H9 (cell line): ENCODE measurements around the gene NGDN. TPM values are rescaled to one million over a fixed set of nuclear protein-coding genes. Genes with fewer than 3 reads are reported as not detected.
A peak's percentile ranks its signal among the peaks of the same experiment; 100 is the strongest.

Experiments
- DNase-seq: peaks from one replicate; pipeline ENCODE4 v3.0.0-alpha.2; 2017
- H2AFZ ChIP-seq: one replicate; pipeline ENCODE4 v1.6.1; 2013; ENCODE audit warnings: mild to moderate bottlenecking, low read length, control low read depth, moderate library complexity
- H2AK5ac ChIP-seq: 2 replicates; pipeline ENCODE4 v1.6.1; 2013; ENCODE audit warnings: low read length, control low read depth, mixed read lengths; ENCODE audit not compliant: insufficient read length
- H2BK120ac ChIP-seq: one replicate; pipeline ENCODE4 v1.6.1; 2013; ENCODE audit warnings: low read depth, mild to moderate bottlenecking, low read length, control low read depth, inconsistent platforms; ENCODE audit not compliant: poor library complexity, severe bottlenecking
- H2BK12ac ChIP-seq: 2 replicates; pipeline ENCODE4 v1.6.1; 2013; ENCODE audit warnings: low read length, control low read depth, mixed read lengths, low read depth; ENCODE audit not compliant: insufficient read length
- H2BK15ac ChIP-seq: 2 replicates; pipeline ENCODE4 v1.6.1; 2013; ENCODE audit warnings: low read depth, low read length, control low read depth
- H2BK20ac ChIP-seq: one replicate; pipeline ENCODE4 v1.6.1; 2013; ENCODE audit warnings: low read depth, mild to moderate bottlenecking, low read length, control low read depth, inconsistent platforms; ENCODE audit not compliant: poor library complexity, severe bottlenecking
- H2BK5ac ChIP-seq: 2 replicates; pipeline ENCODE4 v1.6.1; 2013; ENCODE audit warnings: low read length, control low read depth, mixed read lengths; ENCODE audit not compliant: insufficient read length
- H3K14ac ChIP-seq: 2 replicates; pipeline ENCODE4 v1.6.1; 2013; ENCODE audit warnings: low read length, control low read depth; ENCODE audit not compliant: insufficient read depth
- H3K18ac ChIP-seq: 2 replicates; pipeline ENCODE4 v1.6.1; 2013; ENCODE audit warnings: low read depth, mild to moderate bottlenecking, mixed read lengths, low read length, control low read depth; ENCODE audit not compliant: insufficient read length
- H3K23ac ChIP-seq: 2 replicates; pipeline ENCODE4 v1.6.1; 2013; ENCODE audit warnings: low read length, control low read depth, mixed read lengths, low read depth; ENCODE audit not compliant: insufficient read length
- H3K23me2 ChIP-seq: 2 replicates; pipeline ENCODE4 v1.6.1; 2013; ENCODE audit warnings: low read depth, mild to moderate bottlenecking, mixed read lengths, low read length, control low read depth; ENCODE audit not compliant: insufficient read length, poor library complexity, severe bottlenecking
- H3K27ac ChIP-seq: 2 replicates; pipeline ENCODE4 v1.5.1; 2013; ENCODE audit warnings: low read length, control low read depth, mixed read lengths, low read depth; ENCODE audit not compliant: insufficient read length
- H3K27me3 ChIP-seq: 2 replicates; pipeline ENCODE4 v1.6.1; 2013; ENCODE audit warnings: low read length, control low read depth, inconsistent platforms; ENCODE audit not compliant: insufficient read depth
- H3K4ac ChIP-seq: 2 replicates; pipeline ENCODE4 v1.6.1; 2013; ENCODE audit warnings: low read depth, mild to moderate bottlenecking, control low read depth, inconsistent platforms, low read length, moderate library complexity
- H3K4me1 ChIP-seq: 2 replicates; pipeline ENCODE4 v1.6.1; 2013; ENCODE audit warnings: low read length, control low read depth, inconsistent platforms; ENCODE audit not compliant: insufficient read depth
- H3K4me2 ChIP-seq: 2 replicates; pipeline ENCODE4 v1.6.1; 2013; ENCODE audit warnings: low read length, control low read depth, mixed read lengths; ENCODE audit not compliant: insufficient read length, insufficient read depth
- H3K56ac ChIP-seq: 2 replicates; pipeline ENCODE4 v1.6.1; 2013; ENCODE audit warnings: low read depth, mild to moderate bottlenecking, mixed read lengths, low read length, control low read depth; ENCODE audit not compliant: insufficient read length
- H3K79me1 ChIP-seq: 2 replicates; pipeline ENCODE4 v1.6.1; 2013; ENCODE audit warnings: low read depth, mild to moderate bottlenecking, moderate library complexity, low read length, control low read depth, inconsistent platforms; ENCODE audit not compliant: insufficient read depth, poor library complexity, severe bottlenecking
- H3K79me2 ChIP-seq: 2 replicates; pipeline ENCODE4 v1.6.1; 2013; ENCODE audit warnings: low read length, control low read depth, inconsistent platforms; ENCODE audit not compliant: insufficient read depth
- H3K9ac ChIP-seq: 2 replicates; pipeline ENCODE4 v1.6.1; 2013; ENCODE audit warnings: low read length, control low read depth, mixed read lengths; ENCODE audit not compliant: insufficient read length; ENCODE audit errors: extremely low read depth
- H3K9me3 ChIP-seq: one replicate; pipeline ENCODE4 v1.6.1; 2013; ENCODE audit warnings: low read depth, low read length, inconsistent platforms; ENCODE audit not compliant: control insufficient read depth
- H3T11ph ChIP-seq: one replicate; pipeline ENCODE4 v1.6.1; 2013; ENCODE audit warnings: mild to moderate bottlenecking, low read length, control low read depth, inconsistent platforms
- H4K20me1 ChIP-seq: one replicate; pipeline ENCODE4 v1.6.1; 2013; ENCODE audit not compliant: control insufficient read depth, insufficient read length, insufficient read depth
- H4K5ac ChIP-seq: 2 replicates; pipeline ENCODE4 v1.6.1; 2013; ENCODE audit warnings: low read depth, mild to moderate bottlenecking, mixed read lengths, low read length, control low read depth; ENCODE audit not compliant: insufficient read length
- H4K8ac ChIP-seq: replicated peaks from 2 replicates; pipeline ENCODE4 v1.6.1; 2013; ENCODE audit warnings: low read length, control low read depth, mixed read lengths, low read depth; ENCODE audit not compliant: insufficient read length
- H4K91ac ChIP-seq: 2 replicates; pipeline ENCODE4 v1.6.1; 2013; ENCODE audit warnings: low read depth, mild to moderate bottlenecking, moderate library complexity, mixed read lengths, low read length, control low read depth; ENCODE audit not compliant: insufficient read length
- H3K27ac Mint-ChIP-seq, 3 experiments: 2 replicates in 2 of 3; 3 replicates in 1 of 3; pipeline ENCODE4 v1.8.0; 2020 to 2021; ENCODE audit warnings: mixed read lengths in 3 of 3, mild to moderate bottlenecking in 1 of 3, moderate library complexity in 1 of 3
- H3K27me3 Mint-ChIP-seq: 2 replicates; pipeline ENCODE4 v1.8.0; 2021; ENCODE audit warnings: low read depth, mild to moderate bottlenecking, moderate library complexity, mixed read lengths
- H3K36me3 Mint-ChIP-seq, 3 experiments: 2 replicates in 2 of 3; 3 replicates in 1 of 3; pipeline ENCODE4 v1.8.0; 2020 to 2021; ENCODE audit warnings: low read depth in 3 of 3, mixed read lengths in 3 of 3; ENCODE audit not compliant: insufficient read depth in 1 of 3
- H3K4me1 Mint-ChIP-seq, 2 experiments: 2 replicates each; pipeline ENCODE4 v1.8.0; 2020; ENCODE audit warnings: mixed read lengths in 2 of 2
- H3K4me3 Mint-ChIP-seq, 2 experiments: 2 replicates in 1 of 2; 3 replicates in 1 of 2; pipeline ENCODE4 v1.8.0; 2020 to 2021; ENCODE audit warnings: mild to moderate bottlenecking in 2 of 2, mixed read lengths in 2 of 2, moderate library complexity in 1 of 2
- H3K9me3 Mint-ChIP-seq, 2 experiments: 2 replicates in 1 of 2; 3 replicates in 1 of 2; pipeline ENCODE4 v1.8.0; 2020; ENCODE audit warnings: mild to moderate bottlenecking in 2 of 2, mixed read lengths in 2 of 2, moderate library complexity in 1 of 2
- CTCF ChIP-seq: fragments of 200-600 bp; sonication (generic); conservative IDR thresholded peaks from 3 replicates; pipeline ENCODE4 v1.8.0; 2021; ENCODE audit warnings: antibody characterized with exemption, mild to moderate bottlenecking
- WGBS: extraction: QIAGEN DNeasy Blood & Tissue Kit; methylation state at CpG from one replicate; pipeline ENCODE4 v1.1.7; 2013; ENCODE audit warnings: missing lambda C conversion rate, low lambda C conversion rate, mixed read lengths; ENCODE audit not compliant: insufficient read length; ENCODE audit errors: extremely low coverage; 5-methylcytosine and 5-hydroxymethylcytosine counted together
- total RNA-seq: library from RNA; stranded (reverse); gene quantifications from 2 replicates; pipeline ENCODE4 v1.2.1, GENCODE V29; 2021

Gene NGDN
- total RNA-seq, 1 experiment from 2014 or later: 53.1 TPM

DNA sequence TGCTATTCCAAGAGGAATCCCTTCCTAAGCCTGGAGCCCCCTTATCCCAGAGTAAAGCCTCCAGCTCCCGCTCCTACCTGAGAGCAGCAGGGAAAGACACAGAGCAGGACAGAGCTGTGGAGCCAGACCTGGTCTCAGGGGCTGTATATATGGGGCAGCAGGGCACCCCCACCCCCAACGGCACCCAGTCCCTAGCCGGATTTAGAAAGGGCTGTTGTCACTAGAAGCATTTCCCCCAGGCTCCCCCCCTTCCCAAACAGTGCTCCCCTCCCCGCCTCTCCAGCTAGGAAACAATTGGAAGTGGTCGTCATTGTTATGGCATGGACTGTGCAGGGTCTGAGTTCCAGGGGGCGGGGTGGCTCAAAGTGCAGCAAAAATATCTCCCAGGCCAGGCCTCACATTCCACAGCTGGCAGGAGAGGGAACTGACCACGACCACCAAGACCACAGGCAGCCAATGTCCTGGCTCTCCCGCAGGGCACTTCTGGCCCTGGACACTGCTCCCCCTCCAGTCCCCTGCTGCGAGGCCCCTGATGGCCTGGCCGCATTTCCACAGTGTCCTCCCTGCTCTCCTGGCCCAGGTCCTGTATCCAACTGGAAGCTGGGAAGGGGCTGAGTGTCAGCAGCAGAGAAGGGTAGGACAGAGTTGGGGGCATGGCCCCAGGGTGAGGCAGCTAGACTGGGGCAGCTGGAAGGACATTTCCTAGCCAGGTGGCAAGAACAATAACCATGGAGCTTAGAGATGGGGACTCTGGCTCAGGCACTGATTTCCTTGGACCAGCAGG is 33.8 kb upstream of the NGDN start, which contains the start of gene MYH7:
Gene MYH7, minus strand, starts transcription at position 118 of the 784 bp plus-strand sequence. CDS start 1,928 bp downstream, outside the sequence.
- Histone ChIP-seq H2BK20ac (no peak within 1 kb of the TSS), H2BK120ac (no peak within 1 kb of the TSS), H3K4me1 (no peaks in the 10 kb centered on the region), H2BK12ac (no peak within 1 kb of the TSS), H2BK5ac (no peak within 1 kb of the TSS), H3K27ac (no peak within 1 kb of the TSS), H3K14ac (no peak within 1 kb of the TSS), H3K9ac (no peak within 1 kb of the TSS), H3K4me2 (no peak within 1 kb of the TSS), H3K18ac (no peak within 1 kb of the TSS), H4K8ac (no peak within 1 kb of the TSS), H3K79me2 (no peaks in the 10 kb centered on the region), H3K79me1 (no peaks in the 10 kb centered on the region), H3K56ac (no peak within 1 kb of the TSS), H4K20me1 (no peaks in the 10 kb centered on the region), H2AFZ (no peak within 1 kb of the TSS), H3T11ph (no peak within 1 kb of the TSS), H4K5ac (no peak within 1 kb of the TSS), H3K9me3 (no peaks in the 10 kb centered on the region), H3K23ac (no peak within 1 kb of the TSS), H3K27me3 (no peaks in the 10 kb centered on the region; the same call in 1 of the 2 replicates), H4K91ac (no peak within 1 kb of the TSS), H2BK15ac (no peak within 1 kb of the TSS), H3K23me2 (peaks cover 2% of the 10 kb centered on the region), H3K4ac (no peak within 1 kb of the TSS), H2AK5ac (no peak within 1 kb of the TSS)
- WGBS: no CpG with 5 or more reads among the region's 10 CpGs
- H3K4me3 Mint-ChIP-seq: no peak within 1 kb of the TSS
- H3K36me3 Mint-ChIP-seq: no peaks in the 10 kb centered on the region
- peaks cover 29 to 37% of the 10 kb centered on the region in 2 experiments for H3K4me1 Mint-ChIP-seq
- DNase-seq: peak; percentile 21
- H3K27me3 Mint-ChIP-seq: peaks cover 54% of the 10 kb centered on the region
- no peaks in the 10 kb centered on the region; a peak in 1 of 5 replicates for H3K9me3 Mint-ChIP-seq
- no peak for TF ChIP-seq CTCF
- H3K27ac Mint-ChIP-seq: peak within 1 kb of the TSS in 1 of 3 experiments; percentile 50; a peak in 1 of 7 replicates
